T-helper 2 cell (primary cell): ENCODE measurements around the gene PNKD.

Experiments used
- DNase-seq, 5 experiments: peaks; one replicate each; pipeline versions ENCODE4 v3.0.0 to v3.0.0-alpha.2; 2012 to 2022

The PNKD gene

DNA sequence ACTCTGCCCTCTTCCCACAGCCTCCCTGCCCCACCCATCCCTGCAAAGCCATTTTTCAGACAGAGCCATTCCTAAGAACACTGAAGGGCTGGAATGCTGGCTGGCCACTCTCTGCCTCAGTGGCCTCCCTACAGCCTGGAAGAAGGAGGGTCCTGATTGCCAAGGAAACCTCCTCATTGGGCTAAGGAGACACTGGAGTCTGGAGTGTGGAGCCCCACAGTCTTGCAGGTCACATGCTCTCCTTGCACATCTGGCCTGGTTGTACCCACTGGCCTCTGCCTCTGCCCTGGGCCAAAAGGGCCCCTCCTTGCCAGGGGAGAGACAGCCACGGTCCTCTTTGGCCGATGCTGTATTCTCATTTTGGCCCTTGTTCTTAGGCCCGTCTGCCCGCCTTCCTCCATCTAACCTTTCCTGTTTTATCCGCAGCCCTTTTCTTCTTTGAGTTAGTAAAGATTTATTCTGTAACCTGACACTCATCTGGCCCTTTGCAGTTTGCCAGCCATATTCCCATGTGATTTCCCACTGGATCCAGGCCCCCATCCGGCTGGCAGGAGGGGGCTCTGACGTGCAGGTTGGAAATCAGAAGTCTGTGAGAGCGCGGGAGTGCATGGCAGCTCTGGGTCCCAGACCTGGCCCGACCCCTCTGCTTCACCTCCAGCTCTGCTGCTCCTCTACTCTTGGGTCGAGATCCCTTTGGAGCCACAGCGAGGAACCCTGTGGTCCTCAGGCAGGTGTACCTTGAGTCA is 75.3 kb downstream of the PNKD start:
- DNase-seq, result no peak

DNA sequence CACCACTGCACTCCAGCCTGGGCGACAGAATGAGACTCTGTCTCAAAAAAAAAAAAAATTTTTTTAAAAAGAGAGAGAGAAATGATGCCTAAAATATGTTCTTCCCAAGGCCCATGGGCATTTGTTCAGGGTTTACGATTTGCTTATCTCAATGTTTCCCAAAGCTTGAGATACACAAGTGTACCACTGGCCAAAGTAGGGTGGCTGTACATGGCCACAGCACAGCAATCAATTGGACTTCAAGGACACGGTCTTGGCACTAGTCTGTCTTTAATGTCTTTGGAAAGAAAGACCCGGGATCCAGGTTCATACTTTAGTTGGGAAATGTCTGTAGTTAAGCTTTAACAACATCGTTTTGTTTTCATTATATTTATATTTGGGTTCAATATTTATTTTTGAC is 76.9 kb downstream of the PNKD start:
- DNase-seq, result no peak

DNA sequence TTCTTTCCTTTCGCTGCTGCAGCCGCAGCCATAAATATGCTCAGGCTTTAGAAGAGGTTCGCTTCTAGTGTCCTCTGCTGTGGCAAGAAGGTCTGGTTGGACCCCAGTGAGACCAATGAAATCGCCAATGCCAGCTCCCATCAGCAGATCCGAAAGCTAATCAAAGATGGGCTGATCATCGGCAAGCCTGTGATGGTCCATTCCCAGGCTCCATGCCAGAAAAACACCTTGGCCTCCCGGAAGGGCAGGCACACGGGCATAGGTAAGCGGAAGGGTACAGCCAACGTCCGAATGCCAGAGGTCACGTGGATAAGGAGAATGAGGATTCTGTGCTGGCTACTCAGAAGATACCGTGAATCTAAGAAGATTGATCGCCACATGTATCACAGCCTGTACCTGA is 83.7 kb downstream of the PNKD start:
- DNase-seq, result no peak

GRCh38 chr2:218354850-218355443 is 84.6 kb downstream of the PNKD start:
- no peak for DNase-seq

DNA sequence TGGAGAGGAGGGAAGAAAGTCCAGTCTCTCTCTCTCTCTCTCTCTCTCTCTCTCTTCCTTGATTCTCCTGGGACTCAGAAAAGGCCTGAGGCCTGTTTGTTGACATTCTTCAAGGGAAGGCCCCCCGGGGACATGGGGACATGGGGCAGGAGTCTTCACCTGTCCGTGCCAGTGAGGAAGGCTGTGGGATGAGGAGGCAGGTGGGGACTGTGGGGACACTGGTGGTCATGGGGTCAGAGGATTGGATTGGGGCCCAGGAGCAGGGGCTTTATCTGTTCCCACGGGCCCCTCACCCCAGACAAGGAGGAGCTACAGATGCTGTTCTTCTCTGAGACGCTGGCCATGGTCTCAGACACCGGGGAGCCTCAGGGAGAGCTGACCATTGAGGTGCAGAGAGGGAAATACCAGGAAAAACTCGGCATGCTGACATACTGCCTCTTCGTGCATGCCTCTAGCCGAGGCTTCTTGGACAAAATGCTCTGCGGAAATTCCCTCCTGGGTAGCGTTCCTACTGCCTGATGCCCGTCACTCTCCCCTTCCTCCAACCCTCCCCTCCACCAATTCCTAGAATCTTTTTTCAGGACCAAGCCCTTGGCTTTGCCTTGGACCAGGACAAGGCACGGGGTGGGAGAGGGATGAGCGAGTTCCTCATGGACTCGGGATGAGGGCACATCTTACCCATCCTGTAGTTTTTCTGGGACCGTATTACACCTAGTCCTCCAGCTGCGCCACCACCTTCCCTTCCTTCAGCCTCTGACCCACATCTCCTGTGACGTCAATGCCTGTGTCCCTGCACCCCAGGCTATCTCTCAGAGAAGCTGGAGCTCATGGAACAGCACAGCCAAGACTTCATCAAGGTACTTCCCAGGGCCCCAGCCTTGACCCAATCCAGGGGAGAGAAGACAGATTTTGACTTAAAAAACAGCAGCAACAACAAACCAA is 87.2 kb downstream of the PNKD start:
- DNase-seq, result no peak

GRCh38 chr2:218360453-218360852 is 90.1 kb downstream of the PNKD start:
- no peak for DNase-seq

DNA sequence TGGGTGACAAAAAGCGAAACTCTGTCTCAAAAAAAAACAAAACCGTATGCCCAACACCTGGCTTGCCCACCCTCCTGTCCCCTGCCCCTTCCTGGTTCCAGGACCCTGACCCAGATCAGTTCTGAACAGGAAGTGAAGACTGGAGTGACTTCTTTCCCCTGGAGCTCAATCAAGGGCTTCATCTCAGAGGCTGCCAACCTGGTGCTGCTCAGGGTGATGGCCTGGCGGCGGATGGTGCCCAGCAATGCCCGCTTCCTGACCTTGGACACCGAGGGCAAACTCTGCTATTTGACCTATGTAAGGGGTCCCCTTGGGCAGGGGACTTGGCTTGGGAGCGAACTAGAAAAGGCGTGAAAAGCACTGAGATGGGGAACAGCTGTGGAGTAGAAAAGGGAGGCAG is 92.3 kb downstream of the PNKD start:
- DNase-seq, result no peak

- no peak for DNase-seq
These were observed 93.4 kb downstream of the PNKD start for GRCh38 chr2:218363736-218364135.

DNA sequence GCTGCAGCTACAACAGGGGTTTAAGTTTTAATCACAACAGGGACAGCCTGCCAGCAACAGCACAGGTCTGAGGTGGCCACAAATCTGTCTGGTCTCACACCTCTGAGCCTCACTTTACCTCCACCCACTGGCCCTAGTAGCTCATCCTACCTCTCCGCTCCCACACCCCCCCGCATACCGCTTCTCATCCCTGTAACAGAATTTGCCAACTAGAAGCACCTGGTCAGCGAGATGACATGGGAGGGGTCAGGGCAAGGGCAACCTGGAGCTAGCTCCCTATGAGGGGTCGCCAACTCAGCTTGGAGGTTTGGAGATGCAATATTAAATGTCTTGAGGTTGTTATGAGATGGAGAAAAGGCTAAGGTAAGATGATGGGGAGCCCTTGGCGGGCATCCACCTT is 93.9 kb downstream of the PNKD start:
- no peak for DNase-seq

DNA sequence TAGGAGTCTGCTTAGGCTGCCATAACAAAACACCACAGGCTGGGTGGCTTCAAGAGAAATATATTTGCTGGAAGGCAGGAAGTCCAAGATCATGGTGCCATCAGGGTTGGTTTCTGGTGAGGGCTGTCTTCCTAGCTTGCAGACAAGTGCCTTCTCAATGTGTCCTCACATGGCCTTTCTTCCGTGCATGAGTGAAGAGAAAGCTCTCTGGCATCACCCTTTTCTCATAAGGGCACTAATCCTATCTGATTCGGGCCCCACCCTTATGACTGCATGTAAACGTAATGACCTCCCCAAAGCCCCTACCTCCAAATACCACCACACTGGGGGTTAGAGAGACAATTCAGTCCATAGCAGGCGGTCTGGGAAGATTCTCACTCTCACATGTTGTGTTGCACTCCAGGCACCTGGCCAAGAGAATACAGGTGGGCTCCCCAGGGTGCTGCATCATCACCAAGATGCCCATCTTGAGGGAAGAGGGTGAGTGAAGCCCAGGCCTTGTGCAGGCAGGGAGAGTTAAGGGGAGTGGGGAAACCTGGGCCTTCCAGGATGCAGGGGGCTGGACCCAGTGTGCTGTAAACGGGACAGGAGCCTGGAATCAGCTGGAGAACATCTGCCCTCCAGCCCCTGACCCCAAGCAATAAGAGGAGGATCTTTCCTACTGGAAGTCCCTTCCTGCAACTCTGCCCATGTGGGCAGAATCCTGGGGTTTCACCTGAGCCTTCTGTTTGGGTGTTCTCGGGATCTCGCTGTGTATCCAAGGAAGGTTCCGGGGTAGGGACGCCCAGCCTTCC is 96.5 kb downstream of the PNKD start:
- DNase-seq, result no peak

GRCh38 chr2:218367415-218368149 is 97.3 kb downstream of the PNKD start:
- DNase-seq, result peak; percentile 45 to 81 (median 52)

DNA sequence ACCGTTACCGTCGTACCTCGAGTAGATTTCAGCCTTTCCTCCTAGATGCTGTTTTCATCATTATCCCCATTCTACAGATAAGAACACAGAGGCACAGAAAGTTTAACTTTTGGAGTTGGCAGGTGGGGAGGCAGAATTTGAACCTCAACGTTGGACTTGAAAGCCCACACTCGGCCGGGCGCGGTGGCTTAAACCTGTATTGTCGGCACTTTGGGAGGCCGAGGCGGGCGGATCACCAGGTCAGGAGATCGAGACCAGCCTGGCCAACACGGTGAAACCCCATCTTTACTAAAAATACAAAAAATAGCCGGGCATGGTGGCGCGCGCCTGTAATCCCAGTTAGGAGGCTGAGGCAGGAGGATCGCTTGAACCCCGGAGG is 97.8 kb downstream of the PNKD start:
- no peak for DNase-seq

DNA sequence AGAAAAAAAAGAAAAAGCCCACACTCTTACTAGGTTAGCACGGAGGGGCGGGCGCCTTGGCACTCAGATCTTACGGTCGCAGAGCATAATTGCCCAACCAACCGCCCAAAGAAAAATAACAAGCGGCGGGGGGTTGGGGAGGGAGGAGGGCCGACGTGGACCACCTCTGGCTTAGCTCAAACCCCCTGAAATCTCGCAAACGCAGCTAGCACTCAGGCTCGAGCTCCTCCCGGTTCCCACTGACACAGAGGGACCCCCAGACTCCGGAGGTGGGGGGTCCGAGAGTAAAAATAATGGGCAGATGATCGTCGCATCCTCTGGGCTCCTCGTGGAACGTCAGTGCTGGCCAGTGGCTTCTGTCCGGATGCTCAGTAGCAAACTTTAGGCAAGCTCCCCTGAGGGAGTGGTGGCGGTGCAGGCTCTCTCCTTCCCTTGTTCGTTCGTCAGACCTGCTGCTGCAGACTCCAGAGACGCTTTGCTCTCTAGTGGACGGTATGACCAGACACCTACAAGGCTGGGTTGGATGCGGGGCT is 98.4 kb downstream of the PNKD start:
- no peak for DNase-seq

DNA sequence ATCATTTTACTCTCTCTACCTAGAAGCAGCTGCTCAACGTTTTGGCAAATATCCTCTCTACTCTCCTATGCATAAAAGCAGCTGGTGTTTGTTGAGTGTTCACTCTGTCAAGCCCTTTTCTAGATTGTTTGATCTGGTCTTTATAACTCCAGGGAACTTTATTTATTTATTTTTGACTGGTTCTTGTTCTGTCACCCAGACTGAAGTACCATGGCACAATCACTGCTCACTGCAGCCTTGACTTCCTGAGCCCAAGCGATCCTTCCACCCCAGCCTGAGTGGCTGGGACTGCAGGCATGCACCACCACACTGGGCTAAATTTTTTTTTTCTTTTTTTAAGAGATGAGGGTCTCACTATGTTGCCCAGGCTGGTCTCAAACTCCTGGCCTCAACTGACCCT is 99.0 kb downstream of the PNKD start:
- DNase-seq, result no peak

- no peak for DNase-seq
These were observed 100.2 kb downstream of the PNKD start for GRCh38 chr2:218370410-218371063.

DNA sequence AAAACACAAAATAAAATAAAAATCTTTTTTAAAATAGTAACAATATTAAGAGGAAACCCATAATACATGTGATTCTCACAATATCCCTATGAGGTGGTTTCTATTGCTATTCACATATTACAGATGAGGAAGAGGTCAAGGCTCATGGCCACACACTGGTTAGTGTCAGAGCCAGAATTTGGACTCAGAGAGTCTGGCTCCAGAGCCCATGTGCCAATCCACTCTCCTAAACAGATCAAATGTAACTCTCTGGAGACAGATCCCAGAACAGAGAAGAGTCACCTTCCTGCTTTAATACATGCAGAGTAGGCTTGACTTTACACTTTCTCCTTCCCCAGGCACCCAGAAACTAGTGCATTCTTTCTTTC is 101.6 kb downstream of the PNKD start:
- DNase-seq, result no peak

GRCh38 chr2:218374795-218375194 is 104.5 kb downstream of the PNKD start:
- DNase-seq, result no peak

DNA sequence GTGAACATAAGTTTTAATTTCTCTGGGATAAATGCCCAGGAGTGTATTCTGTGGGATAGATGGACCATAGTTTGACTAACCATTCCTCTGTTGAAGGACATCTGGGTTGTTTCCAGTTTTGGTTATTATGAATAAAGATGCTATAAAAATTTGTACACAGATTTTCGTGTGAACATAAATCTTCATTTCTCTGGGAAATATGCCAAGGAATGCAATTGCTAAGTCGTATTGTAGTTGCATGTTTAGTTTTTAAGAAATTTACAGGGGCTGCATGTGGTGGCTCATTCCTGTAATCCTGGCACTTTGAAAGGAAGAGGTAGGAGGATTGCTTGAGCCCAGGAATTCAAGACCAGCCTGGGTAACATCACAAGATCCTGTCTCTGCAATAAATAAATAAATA is 104.9 kb downstream of the PNKD start:
- no peak for DNase-seq

- DNase-seq, result no peak
These were observed 107.7 kb downstream of the PNKD start for GRCh38 chr2:218378053-218378452.

DNA sequence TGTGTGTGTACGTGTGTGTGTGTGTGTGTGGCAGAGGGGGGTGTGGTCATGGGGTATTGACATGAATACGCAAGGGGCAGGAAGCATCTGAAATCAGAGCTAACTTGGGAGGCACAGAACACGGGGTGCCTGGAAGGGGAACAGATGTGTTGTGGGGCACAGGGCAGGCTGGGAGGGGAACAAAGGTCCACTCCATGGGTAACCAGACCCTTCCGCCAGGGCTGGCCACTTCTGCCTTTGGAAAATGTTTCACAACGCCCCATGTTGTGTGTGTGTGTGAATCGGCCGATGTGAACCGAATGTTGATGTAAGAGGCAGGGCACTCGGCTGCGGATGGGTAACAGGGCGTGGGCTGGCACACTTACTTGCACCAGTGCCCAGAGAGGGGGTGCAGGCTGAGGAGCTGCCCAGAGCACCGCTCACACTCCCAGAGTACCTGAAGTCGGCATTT is 111.6 kb downstream of the PNKD start, which contains the start of gene SLC11A1:
Gene SLC11A1, plus strand, starts transcription at position 358 of the 451 bp plus-strand sequence. CDS start 96 bp downstream, outside the sequence.
- no peak for DNase-seq

DNA sequence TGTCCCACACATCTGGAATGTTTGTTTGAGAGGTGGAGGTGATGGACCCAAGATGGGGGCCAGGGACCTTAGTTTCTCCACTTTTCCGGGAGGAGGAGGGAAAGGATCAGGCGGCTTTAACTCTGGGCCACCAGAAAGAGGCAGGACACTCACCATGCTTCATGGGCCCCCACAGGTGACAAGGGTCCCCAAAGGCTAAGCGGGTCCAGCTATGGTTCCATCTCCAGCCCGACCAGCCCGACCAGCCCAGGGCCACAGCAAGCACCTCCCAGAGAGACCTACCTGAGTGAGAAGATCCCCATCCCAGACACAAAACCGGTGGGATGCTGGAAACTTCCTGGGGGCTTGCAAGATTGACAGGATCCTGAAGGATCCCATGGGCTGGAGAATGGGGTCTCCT is 112.5 kb downstream of the PNKD start:
- DNase-seq, result no peak
